GM18511 (cell line): ENCODE data around the gene CLIC4.
"Not testable (repeated sequence)": the region's sequence is repeated elsewhere in the genome, so short reads cannot be mapped to it uniquely, and the experiment has no call there.

Experiments used
- ATAC-seq: cut with Tn5 transposase; IDR thresholded peaks from one replicate; pipeline ENCODE4 v1.9.1; 2021; ENCODE audit warnings: mild to moderate bottlenecking, moderate library complexity; ENCODE audit not compliant: unreplicated experiment

CLIC4 gene

GRCh38 chr1:24717887-24718650 lies 27.2 kb upstream of the CLIC4 start:
- no peak for ATAC-seq

- no peak for ATAC-seq
Measured at GRCh38 chr1:24720152-24720551, 25.1 kb upstream of the CLIC4 start.

- ATAC-seq, result no peak
Measured at GRCh38 chr1:24721533-24721932, 23.7 kb upstream of the CLIC4 start.

- not testable (repeated sequence) for ATAC-seq
Measured at GRCh38 chr1:24722073-24723035, 22.9 kb upstream of the CLIC4 start.

- no peak for ATAC-seq
Measured at GRCh38 chr1:24724345-24725208, 20.7 kb upstream of the CLIC4 start.

GRCh38 chr1:24725209-24725651 lies 20.0 kb upstream of the CLIC4 start:
- no peak for ATAC-seq

- ATAC-seq, result no peak
Measured at GRCh38 chr1:24726741-24727140, 18.5 kb upstream of the CLIC4 start.

- ATAC-seq, result peak; percentile 89
Measured at GRCh38 chr1:24727501-24728216, 17.6 kb upstream of the CLIC4 start.

- no peak for ATAC-seq
Measured at GRCh38 chr1:24728982-24729381, 16.3 kb upstream of the CLIC4 start.

- no peak for ATAC-seq
Measured at GRCh38 chr1:24732186-24732885, 12.9 kb upstream of the CLIC4 start.

- not testable (repeated sequence) for ATAC-seq
Measured at GRCh38 chr1:24733342-24733741, 11.9 kb upstream of the CLIC4 start.

- ATAC-seq, result no peak
Measured at GRCh38 chr1:24735156-24735508, 10.1 kb upstream of the CLIC4 start.

- no peak for ATAC-seq
Measured at GRCh38 chr1:24735509-24736375, 9.5 kb upstream of the CLIC4 start.

- no peak for ATAC-seq
Measured at GRCh38 chr1:24737368-24738117, 7.7 kb upstream of the CLIC4 start.

- ATAC-seq, result no peak
Measured at GRCh38 chr1:24739241-24739640, 6.0 kb upstream of the CLIC4 start.

GRCh38 chr1:24742090-24742938 lies 2.9 kb upstream of the CLIC4 start:
- ATAC-seq, result no peak
